ENCODE data around the gene NMRK2.
"Not testable (repeated sequence)": the region's sequence is repeated elsewhere in the genome, so short reads cannot be mapped to it uniquely, and the experiment has no call there.

The NMRK2 gene

DNA sequence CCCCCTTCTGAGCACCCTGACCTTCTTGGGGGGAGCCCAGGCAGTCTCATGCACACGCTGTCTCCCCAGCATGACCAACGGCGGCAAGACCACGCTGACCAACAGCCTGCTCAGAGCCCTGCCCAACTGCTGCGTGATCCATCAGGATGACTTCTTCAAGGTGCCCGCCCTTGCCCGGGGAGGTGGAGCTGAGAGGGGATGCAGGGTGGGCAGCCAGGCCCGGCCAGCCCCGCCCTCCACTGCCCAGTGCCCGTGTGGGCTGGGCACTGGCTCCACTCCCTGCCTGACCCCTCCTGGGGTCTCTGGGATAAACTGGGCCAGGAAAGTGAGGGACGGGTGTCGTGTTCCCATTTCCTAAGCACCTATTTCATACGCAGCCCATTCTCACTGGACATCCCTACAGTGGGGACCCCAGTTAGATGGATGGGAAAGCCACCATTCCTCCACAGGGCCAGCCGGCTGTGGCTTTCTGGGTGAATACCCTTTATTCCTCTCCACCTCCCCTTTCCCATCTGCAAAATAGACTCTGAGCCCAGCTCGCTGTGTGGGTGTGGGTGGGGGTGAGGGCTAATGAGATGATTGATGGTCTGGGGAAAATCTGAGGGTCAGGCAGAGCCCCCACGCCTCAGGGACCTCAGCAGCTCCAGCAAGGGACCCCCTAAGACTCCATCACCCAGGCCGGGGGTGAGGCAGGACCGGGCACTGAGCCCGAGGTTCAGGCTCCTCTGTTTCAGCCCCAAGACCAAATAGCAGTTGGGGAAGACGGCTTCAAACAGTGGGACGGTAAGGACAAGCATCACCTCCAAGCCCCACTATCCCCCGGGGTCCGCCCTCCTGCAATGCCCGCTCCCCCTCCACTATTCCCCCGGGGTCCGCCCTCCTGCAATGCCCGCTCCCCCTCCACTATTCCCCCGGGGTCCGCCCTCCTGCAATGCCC is 3.9 kb downstream of the NMRK2 start:
- no peak for DNase-seq

DNA sequence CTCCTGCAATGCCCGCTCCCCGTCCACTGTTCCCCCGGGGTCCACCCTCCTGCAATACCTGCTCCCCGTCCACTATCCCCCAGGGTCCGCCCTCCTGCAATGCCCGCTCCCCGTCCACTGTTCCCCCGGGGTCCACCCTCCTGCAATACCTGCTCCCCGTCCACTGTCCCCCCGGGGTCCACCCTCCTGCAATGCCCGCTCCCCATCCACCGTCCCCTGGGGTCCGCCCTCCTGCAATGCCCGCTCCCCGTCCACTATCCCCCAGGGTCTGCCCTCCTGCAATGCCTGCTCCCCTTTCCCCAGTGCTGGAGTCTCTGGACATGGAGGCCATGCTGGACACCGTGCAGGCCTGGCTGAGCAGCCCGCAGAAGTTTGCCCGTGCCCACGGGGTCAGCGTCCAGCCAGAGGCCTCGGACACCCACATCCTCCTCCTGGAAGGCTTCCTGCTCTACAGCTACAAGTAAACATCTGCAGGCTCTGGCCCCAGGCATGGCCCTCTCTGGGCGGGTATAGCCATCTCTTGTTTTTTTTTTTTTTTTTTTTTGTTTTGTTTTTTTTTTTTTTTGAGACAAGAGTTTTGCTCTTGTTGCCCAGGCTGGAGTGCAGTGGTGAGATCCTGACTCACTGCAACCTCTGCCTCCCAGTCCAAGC is 5.6 kb downstream of the NMRK2 start:
- not testable (repeated sequence) for DNase-seq

DNA sequence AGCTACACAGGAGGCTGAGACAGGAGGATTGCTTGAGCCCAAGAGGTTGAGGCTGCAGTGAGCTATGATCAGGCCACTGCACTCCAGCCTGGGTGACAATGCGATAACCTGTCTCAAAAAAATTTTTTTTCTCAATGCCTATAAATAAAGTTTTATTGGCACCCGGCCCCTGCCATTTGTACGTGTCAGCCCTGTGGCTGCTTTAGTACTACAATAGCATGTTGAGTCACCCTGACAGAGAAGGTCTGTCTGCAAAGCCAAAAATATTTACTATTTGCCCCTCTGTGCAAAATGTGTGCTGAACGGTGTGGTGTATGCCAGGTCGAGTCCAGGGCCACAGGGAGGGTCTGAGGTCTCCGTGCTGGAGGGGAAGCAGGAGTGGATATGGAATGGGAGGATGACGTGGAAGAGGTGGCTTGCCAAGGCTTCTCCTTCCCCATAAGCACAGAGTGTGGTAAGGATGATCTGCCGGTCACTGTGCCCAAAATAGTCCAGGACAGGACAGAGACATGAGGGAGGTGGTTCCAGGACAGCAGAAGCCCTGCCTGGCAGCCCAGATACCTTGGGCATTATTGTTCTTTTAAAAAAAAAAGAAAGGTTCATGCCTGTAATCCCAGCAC is 10.0 kb downstream of the NMRK2 start:
- DNase-seq = no peak

DNA sequence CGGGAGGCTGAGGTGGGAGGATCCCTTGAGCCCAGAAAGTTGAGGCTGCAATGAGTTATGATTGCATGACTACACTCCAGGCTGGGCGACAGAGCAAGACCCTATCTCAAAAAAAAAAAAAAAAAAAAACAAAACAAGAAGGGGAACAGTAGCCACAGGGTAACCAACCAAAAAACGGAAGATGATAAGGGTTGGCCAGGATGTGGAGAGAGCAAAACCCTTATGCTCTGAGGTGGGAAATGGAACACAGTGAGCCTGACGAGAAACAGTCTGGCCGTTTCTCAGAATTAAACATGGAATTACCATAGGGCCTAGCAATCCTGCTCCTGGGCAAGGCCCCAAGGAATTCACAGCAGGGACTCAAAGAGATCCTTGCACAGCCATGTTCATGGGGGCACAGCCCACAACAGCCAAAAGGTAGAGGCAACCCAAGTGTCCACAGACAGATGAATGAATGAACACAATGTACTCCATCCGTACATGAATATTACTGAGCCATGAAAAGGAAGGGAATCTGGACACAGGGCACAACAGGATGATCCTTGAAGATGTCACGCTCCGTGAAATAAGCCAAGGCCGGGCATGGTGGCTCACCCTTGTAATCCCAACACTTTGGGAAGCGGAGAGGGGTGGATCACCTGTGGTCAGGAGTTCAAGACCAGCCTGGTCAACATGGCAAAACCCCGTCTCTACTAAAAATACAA is 11.3 kb downstream of the NMRK2 start:
- no peak for DNase-seq

DNA sequence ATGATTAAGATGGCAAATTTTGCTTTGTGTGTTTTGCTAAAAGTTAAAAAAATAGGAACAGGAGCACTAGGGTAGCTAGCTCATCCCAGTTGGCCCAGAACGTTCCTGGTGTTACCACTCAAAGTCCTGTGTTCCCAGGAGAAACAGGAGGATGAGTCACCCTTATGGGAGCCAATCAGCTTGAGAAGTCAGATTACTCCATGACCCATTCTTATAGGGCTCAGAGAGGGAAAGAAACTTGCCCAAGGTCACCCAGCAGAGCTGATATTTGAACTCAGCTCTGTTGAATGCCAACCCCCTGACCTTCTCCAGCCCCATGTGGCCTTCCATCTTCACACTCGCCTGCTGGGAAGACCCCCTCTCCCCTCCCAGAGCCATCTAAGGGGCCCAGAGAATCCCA is 13.0 kb downstream of the NMRK2 start:
- DNase-seq = no peak

DNA sequence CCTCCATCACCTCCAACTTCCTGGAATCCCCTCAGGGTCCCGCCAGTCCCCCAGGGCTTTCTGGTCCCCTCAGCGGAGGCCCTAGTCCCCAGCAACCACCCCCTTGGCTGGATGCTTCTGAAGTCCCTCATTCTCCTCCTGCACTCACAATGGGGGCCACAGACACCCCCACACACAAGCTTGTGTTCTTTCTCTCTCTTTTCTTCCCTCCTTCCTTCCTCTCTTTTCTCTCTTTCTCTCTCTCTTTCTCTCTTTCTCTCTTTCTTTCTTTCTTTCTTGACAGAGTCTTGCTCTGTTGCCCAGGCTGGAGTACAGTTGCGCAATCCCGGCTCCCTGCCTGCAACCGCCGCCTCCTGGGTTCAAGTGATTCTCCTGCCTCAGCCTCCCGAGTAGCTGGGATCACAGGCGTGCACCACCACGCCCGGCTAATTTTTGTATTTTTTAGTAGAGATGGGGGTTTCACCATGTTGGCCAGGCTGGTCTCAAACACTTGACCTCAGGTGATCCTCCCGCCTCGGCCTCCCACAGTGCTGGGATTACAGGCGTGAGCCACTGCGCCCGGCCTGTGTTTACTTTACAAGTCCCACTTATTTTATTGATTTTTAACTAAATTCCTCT is 14.6 kb downstream of the NMRK2 start:
- not testable (repeated sequence) for DNase-seq

DNA sequence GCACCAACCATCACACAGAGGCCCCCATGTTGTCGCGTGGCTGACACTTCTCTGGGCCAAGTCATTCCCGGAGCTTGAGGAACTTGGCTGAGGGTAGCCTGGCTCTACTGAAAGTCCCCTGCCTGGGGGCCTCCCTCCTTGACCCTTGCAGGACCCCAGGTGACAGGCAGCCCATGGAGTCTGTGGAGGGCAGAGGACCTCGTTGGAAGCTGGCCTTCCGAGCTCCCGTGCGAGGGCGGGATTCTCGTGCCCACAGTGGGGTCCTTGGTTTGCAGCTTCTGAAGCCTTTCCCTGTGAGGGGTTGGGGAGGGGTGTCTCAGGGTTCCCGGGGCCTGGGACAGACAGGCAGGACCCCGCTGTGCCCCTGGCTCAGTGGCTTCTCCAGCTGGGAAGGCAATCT is 16.4 kb downstream of the NMRK2 start:
- no peak for DNase-seq

DNA sequence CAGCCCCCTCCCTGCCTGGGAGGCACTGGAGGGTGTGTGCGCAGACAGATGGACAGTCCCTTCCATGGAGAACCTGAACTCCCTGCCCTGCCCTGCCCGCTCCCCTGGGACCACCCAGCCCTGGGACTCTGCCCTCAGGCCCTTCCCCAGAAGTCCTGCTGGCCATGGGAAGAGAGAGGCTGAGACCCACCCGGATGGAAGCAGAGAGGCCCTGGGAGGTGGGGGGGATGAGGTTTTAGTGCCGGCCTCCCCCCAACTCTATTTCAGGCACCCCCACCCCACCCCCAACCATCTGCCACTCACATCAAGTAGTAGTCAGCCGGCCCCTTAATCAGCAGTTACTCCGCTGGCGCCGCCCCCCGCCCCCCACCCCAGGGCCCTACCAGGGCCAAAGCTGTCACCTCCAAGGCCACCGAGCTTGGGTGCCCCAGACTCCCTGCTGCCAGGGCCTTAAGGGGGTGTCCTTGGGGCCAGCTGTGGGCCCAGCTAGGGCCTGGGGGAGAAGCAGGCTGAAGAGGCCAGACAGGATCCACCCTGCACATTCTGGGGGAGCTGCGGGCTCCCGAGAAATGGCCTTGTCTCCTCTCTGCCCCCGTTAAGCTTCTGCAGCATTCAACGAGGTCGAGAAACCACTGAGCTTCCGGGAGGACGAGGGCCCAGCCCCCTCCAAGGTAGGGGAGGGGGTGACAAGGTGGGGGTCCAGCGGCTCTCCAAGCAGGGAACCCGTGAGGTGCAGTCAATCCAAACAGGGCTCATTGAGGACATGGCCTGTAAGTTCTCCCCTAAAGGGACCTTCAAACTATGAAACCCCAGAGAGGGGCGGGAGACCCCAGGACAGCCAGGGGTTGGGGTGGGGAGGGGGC is 17.4 kb downstream of the NMRK2 start:
- no peak for DNase-seq

DNA sequence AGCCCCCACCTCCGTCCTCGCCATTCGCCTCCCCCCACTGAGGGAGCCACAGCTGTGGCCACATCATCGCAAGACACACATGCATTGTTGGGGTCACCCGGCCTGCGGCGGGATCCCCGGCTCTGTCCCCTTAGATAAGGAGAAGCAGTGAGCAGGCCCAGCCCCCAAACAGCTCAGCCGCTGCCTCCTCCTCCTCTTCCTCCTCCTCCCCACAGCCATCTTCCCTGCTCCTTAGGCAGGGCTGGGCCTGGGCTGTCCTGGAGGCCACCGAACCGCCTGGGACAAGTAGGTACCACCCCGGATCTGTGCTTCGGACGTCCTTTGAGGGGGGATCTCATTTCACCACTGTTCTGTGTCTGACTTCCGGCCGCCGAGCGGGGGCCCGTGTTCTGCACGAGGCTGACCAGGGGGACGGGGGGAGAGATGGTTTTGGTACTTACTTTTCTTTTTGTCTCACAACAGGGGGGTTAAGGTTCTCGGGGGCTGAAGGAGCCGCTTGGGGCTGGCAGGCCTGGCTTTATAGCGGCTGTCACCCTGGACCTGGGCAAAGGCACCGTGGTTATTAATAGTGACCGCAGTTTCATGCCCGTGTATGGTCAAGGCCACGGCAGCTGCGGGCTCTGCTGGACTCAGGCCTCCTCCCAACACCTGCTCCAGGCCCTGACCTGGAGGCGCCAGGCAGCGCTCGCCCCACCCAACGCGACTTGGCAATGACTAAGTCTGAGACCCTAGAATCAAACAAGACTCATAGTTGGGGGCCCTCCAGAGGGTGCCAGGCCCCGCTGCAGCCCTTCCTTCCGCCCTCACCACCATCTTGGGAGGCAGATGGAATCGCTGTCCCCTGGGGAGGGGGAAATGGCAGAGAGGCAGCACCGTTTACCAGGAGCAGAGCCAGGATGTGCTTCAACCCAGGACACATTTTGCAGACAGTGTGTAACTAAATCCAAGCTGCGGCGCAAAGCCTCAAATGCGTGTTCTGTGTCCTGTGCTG is 18.3 kb downstream of the NMRK2 start:
- no peak for DNase-seq

DNA sequence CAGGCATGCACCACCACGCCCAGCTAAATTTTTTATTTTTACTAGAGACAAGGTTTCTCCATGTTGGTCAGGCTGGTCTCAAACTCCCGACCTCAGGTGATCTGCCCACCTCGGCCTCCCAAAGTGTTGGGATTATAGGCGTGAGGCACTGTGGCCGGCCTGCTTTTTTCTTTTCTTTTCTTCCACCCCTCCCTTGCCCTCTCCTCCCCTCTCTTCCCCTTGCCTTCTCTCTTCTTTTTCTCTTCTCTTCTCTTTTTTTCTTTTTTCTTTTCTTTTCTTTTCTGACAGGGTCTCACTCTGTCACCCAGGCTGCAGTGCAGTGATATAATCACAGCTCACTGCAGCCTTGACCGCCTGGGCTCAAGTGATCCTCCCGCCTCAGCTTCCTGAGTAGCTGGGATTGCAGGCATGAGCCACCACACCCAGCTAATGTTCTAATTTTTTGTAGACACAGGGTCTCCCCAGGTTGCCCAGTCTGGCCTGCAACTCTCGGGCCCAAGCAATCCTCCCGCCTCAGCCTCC is 19.9 kb downstream of the NMRK2 start:
- DNase-seq = not testable (repeated sequence)

DNA sequence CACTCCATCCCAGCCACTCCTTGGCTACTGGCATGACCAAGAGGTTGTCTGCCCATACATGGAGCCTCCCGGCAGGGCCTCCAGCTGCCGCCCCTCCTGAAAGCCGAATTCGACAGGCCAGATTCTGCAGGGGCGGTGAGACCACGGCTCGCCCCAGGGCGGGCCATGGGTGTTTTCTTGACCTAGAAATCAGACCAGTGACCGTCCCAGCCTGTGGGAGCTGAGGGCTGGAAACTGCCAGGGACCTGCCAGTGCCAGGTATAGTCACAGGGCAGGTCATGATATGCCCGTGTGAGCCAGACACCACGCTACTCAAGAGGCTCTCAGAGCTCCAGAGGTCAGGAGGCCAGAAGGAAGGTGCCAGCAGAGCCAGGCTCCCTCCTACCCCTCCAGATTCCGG is 21.2 kb downstream of the NMRK2 start:
- no peak for DNase-seq

DNA sequence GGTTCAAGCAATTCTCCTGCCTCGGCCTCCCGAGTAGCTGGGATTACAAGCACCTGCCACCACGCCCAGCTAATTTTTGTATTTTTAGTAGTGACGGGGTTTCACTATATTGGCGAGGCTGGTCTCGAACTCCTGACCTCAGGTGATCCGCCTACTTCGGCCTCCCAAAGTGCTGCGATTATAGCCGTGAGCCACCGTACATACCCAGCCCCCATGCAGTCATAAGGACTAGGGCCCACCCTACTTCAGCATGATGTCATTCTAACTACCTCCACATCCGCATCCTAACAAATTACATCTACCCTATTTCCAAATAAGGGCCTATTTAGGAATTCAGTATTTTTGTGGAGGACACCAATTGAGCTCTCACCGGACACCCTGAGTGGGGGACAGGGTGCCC is 22.4 kb downstream of the NMRK2 start:
- DNase-seq = not testable (repeated sequence)

DNA sequence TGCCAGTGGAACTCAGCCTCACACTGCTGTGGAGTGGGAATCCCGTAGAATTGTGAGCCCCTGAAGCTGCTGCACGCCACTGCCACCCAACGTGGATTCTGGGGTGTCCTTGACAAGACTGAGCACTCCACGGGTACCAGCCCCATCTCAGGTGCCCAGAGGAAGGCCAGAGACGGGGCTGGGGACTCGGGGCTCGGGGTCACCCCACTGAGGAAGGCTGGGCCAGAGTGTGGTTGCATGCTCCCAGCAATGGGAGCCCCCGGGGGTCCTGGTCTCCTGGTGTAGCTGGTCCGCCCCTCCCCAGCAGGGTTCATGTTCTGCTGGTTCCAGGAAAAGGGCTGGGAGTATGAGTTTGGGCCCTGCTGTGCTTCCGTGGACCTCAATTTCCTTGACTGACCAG is 22.8 kb downstream of the NMRK2 start:
- no peak for DNase-seq

DNA sequence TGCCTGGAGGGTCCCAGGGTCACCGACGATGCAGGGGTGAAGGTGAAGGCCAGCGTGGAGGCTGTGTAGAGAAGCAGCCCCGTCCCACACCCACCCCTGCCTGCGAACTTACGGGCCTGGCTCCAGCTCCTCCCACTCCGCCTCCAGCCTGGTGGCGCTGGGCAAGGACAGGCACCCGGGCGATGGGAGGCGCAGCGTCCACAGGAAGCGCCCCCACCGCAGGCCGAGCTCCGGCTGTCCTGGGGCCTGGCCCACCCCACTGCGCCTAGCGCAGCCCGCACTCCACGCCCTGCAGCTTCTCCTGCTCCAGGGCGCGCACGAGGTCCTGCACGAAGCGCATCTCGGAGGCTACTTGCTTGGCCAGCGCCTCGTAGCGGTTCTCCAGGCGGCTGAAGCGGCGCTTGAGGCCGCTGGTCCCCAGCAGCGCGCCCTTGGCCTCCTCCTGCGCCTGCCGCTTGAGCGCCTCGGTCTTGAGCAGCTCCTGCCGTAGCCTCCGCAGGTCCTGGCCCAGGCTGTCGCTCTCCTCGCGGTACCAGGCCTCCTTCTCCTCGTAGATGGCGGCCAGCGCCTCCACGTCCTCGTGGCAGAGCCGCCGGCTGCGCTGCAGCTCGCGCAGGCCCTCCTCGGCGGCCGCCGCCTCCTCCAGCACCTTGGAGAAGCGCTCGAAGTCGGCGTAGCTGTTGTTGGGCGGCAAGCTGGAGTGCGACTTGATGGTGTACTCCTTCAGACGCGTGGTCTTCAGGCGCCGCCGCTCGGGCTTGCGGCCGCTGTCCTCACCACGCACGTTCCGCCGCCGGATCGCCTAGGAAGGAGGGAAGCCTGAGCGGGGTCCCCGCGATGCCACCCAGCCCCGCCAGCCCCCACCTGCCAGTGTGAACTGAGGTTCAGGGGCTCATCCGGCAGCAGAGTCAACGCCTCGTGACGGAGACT is 26.2 kb downstream of the NMRK2 start:
- no peak for DNase-seq

DNA sequence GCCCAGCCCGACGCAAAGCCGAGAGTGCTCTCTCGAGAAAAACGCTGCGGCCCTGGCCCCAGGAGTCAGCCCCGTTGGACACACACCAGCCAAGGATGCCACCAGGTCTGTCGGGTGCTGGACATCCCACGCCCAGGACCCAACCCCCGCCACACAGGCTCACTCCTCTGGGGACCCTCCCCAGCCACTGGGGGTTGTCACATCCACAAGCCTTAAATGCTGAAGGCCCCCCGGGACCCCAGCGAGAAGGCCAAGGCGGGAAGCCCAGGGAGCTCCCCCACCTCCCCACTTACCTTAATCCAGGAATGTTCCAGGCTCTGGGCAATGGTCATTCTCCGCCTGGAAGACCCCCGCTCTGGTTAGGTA is 26.9 kb downstream of the NMRK2 start:
- no peak for DNase-seq

DNA sequence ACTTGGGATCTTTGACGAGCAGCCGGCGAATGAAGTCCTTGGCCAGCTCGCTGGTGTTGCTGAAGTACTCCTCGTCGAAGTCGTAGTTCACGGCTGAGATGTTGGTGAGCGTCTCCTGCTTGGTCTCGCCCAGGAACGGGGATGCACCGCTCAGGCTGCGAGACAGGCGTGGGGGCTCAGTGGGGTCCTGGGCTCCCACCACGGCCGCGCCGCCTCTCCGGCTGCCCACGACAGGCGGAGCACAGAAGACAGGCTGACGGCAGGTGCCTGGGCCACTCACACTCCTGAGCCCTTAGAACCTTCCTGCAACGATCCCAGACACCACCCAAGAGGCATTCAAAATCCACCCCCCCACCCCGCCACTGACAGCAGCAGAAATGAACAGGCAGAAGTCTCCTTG is 28.1 kb downstream of the NMRK2 start:
- no peak for DNase-seq

DNA sequence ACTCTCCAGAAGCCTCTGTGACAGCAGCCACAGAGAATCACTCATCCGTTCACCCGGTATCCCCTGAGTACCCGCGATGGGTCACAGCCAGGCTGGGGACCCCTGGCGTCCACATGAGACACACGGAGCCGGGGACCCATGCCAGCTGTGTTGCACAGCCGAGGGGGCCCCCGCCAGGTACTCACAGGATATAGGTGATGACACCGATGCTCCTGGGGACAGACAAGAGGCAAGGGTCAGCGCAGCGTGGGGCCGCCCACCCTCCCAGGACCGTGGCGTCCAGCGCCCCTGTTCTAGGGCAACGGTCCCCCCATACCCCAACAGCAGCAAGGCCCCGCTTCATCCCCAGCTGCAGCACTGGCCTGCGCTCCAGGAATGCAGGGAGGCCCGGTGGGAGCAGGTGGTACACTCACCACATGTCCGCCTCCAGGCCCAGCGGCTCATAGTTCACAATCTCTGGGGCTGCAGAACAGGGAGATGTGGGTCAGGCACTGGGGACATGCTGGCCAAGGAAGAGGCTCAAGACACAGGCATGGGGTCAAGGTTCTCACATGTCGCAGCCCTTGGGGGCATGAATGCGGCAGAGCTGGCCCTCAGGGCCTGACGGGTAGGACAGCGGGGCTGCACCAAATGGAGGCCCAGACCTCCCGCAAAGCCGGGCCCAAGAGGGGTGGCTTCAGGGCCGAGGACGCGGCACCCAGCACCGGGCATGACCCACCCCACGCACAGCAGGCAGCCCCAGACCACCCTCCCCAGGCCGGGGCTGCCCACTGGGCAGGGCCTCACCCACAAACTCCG is 30.8 kb downstream of the NMRK2 start:
- no peak for DNase-seq
